H54 (cell line): ENCODE results near the gene CD38.
"Not testable (repeated sequence)": the region's sequence is repeated elsewhere in the genome, so short reads cannot be mapped to it uniquely, and the experiment has no call there.

Source experiments
- DNase-seq: peaks from one replicate; pipeline ENCODE4 v3.0.0; 2011; ENCODE audit warnings: low spot score, mixed read lengths; ENCODE audit not compliant: insufficient read length
- FAIRE-seq: peaks from 3 replicates; lab custom pipeline; 2011; peaks lifted over from hg19 to GRCh38; lab: Jason Lieb, UNC
- POLR2A ChIP-seq: IDR thresholded peaks from 2 replicates; pipeline ENCODE4 v1.6.1; 2011; ENCODE audit warnings: low read depth, mild to moderate bottlenecking, low read length

Gene CD38

DNA sequence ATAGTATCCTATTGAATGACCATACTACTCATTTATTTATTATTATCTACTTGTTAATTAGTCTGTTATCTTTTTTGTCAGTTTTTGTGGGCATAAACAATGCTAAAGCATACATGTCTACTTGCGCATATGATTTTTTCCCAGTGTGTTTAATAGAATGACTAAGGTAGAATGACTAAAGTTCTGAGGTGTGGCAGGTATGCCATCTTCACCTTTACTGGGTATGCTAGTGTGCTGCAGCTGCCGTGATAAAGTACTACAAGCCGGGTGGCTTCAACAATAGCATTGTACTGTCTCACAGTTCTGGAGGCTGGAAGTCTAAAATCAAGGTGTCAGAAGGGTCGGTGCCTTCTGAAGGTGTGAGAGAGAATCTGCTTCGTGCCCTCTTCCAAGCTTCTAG, 19.2 kb downstream of the CD38 start:
- no peak for TF ChIP-seq POLR2A
- FAIRE-seq: no peak
- no peak for DNase-seq

- DNase-seq (no peak), FAIRE-seq (no peak)
- no peak for TF ChIP-seq POLR2A
Observed at GRCh38 chr4:15799141-15799540, 21.0 kb downstream of the CD38 start.

DNA sequence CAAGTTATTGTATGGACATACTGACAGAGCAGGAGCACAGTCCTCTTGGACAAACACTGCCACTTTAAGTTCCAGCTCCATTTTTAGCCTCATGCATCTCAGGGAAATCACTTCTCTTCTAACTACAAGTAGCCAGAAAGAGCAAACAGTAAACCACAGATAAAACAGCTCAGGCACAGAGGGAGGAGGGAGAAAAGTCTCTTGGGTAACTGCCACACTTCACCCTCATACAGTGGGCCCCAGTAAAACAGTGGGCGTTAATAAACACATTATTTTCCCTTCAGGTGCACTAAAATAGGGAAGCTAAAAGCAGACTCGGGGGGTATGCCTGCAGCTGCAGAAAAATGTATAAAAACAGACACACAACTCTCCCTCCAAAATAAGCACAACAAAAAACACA, 21.6 kb downstream of the CD38 start:
- FAIRE-seq (no peak), DNase-seq (no peak)
- no peak for TF ChIP-seq POLR2A

GRCh38 chr4:15802497-15802896, 24.4 kb downstream of the CD38 start:
- DNase-seq, FAIRE-seq: not testable (repeated sequence)

DNA sequence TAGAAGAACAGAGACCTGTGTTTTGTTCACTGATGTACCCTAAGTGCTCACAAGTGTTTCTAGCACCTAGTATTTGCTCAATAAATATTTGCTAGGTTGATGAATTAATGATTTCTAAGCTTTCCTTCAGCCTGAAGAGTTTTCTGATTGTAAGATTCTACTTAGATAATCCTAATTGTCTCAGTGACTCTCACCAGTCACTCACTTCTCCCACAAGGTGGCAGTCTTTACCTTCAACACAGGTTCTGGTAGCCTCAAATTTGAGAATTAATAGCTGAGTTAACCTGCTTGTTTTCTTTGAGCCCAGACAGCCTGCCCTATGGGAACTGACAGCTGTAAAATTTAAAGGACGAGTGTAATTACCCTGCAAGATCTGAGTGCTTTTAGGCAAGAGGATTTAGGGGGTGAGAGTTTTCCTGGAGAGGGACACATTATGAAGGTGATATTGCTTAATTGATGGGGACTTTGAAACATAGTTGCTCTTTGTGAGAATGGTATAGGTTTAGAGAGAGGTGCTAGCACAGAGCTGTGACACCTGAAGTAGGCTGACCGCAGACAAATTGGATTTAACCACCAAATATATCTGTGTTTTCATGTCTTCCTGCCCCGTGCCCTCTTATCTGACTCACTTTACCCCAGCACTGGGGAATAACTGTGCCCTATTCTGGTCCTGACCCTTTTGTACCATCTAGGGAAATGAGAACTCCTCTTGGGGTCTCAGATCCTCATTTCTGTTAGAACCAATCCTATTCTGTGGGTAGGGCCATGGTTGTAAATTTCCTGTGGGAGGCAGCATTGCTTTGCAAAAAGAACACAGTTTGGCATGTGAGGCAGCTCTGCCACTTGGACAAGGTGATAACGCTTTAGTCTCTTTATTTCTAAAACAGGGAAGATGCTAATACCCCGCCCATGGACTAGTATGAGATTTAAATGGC, 27.7 kb downstream of the CD38 start:
- TF ChIP-seq POLR2A: no peak
- peak; percentile 12 for DNase-seq
- peak; percentile 15 for FAIRE-seq

GRCh38 chr4:15809058-15809457, 30.9 kb downstream of the CD38 start:
- no peak for TF ChIP-seq POLR2A
- DNase-seq (no peak), FAIRE-seq (no peak)

GRCh38 chr4:15809466-15809865, 31.3 kb downstream of the CD38 start:
- no peak for TF ChIP-seq POLR2A
- DNase-seq: no peak
- no peak for FAIRE-seq

GRCh38 chr4:15811703-15812337, 33.7 kb downstream of the CD38 start:
- no peak for DNase-seq
- no peak for TF ChIP-seq POLR2A
- FAIRE-seq: no peak

DNA sequence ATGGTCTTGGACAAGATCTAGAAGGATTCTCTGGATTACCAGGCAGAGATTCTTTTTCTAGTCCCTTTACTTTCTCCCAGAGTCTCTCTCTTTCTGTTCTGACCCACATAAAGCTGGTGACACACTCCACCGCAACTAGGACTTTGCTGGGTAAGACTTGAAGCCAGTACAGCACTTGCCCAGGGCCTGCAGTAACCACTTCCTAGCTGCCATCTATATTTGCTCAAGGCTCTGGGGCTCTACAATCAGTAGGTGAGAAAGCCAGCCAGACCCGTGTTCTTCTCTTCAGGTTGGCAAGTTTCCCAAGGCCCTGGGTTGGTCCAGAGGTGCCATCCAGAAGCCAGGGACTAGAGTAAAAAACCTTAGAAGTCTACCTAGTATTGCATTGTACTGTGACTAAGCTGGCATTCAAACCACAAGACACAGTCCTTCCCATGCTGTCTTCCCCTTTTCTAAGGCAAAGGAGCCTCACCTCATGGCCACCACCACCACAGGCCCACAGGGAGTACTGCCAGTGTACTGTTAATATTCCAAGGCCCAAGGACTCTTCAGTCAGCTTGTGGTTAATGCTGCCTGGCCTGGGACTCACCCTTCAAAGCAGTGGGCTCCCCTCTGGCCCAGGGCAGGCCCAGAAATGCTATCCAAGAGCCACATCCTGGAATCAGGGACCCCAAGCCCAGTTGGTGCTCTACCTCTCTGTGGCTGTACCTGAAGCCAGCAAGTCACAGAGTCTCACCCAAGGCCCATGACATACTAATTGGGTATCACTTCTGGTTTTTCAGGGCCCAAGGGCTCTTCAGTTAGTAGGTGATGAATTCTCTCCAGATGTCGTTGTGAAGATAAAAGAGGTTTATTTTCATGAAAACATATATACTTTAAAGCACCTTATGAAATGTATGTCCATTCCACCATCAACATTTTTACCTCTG, 54.7 kb downstream of the CD38 start:
- DNase-seq (no peak), FAIRE-seq (no peak)
- TF ChIP-seq POLR2A: no peak

GRCh38 chr4:15833801-15834200, 55.7 kb downstream of the CD38 start:
- FAIRE-seq (no peak), DNase-seq (no peak)
- no peak for TF ChIP-seq POLR2A

DNA sequence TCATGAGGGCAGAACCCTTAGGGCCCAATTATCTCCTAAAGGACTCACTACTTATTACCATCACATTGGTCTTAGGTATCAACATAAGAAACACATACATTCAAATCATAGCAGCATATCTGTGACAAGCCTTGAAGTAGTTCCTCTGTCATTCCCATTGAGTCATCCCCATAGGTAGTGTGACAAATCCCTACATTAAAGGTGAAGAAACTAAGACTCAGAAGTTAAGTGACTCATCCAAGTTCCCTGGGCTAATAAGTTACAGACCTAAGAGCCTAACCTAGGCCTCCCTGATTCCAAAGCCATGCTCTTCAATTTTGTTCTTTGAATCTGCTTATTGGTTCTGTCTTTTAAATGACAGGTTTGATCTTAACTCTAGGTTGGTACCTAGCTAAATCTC, 58.2 kb downstream of the CD38 start:
- no peak for FAIRE-seq
- DNase-seq: no peak
- no peak for TF ChIP-seq POLR2A

DNA sequence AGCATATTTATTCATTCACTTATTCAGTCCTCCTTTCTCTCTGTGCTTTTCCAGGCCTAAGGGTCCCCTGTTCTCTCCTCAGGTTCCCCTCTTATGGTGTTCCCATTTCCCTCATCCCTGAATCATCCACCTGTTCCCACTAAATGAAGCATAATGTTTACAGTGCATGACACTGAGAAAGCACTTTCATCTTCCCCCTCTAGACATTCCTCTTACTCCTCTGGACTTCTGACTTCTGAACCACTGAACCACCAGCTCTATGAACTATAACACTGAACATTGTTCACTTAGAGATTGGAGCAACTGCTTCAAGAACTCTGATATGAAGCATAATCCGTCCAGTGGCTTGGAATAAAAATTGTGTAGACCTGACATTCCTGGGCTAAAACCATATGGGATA, 59.5 kb downstream of the CD38 start:
- no peak for TF ChIP-seq POLR2A
- FAIRE-seq (no peak), DNase-seq (no peak)

- DNase-seq, FAIRE-seq: not testable (repeated sequence)
Observed at GRCh38 chr4:15841194-15841730, 63.1 kb downstream of the CD38 start.

DNA sequence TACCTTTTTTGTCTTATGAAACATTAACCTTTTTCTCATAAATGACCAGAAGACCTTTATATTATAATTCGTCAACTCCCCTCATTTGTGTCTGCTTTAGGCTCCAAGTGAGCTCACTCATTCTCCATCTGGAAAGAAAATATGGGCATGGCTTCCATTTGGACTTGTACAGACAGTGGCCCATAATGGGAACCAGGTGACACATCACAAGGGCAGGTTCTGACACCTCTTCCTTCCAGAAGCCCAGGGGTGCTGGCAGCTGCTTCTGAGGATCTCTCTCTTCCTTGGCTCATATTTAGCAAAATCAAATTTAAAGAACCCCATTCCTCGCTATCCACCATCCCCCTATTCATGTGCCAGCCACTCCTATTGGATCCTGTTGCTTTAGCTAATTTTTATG, 69.6 kb downstream of the CD38 start:
- TF ChIP-seq POLR2A: no peak

More for the DNA sequence above, 69.6 kb downstream of the CD38 start:
- FAIRE-seq: no peak
- no peak for DNase-seq
